Inflammatory macrophage treated with lipopolysaccharide for 4 hours (primary cell): ENCODE measurements around the gene DMTF1.
"Not testable (repeated sequence)": the region's sequence is repeated elsewhere in the genome, so short reads cannot be mapped to it uniquely, and the experiment has no call there.

Source experiments
- DNase-seq: peaks from one replicate; pipeline ENCODE4 v3.0.0-alpha.2; 2020

DMTF1 gene

GRCh38 chr7:87231711-87232110 is 79.5 kb downstream of the DMTF1 start:
- DNase-seq, result no peak

DNA sequence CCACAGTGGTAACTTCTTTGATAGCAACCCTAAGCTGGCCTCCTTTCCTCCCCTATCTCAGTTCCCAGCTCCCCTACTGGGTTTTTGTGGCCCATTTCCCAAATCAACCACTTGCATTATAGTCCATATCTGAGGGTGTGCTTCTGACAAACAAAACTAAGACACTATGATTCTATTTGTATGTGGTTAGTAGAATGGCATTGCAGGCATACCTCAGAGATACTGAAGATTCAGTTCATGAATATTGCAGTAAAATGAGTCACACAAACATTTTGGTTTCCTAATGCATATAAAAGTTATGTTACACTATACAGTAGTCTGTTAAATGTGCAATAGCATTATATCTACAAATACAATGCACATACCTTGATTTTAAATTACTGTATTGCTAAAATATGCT is 82.7 kb downstream of the DMTF1 start:
- no peak for DNase-seq

GRCh38 chr7:87238464-87239051 is 86.3 kb downstream of the DMTF1 start:
- not testable (repeated sequence) for DNase-seq

DNA sequence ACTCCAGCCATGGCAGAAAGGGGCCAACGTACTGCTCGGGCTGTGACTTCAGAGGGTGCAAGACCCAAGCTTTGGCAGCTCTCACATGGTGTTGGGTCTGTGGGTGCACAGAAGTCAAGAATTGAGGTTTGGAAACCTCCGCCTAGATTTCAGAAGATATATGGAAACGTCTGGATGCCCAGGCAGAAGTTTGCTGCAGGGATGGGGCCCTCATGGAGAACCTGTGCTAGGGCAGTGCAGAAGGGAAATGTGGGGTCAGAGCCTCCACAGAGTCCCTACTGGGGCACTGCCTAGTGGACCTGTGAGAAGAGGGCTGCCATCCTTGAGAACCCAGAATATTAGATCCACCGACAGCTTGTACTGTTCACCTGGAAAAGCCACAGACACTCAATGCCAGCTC is 93.4 kb downstream of the DMTF1 start:
- not testable (repeated sequence) for DNase-seq
